ENCODE measurements around the gene ECM2.
"Not testable (repeated sequence)": the region's sequence is repeated elsewhere in the genome, so short reads cannot be mapped to it uniquely, and the experiment has no call there.

Gene ECM2

GRCh38 chr9:92535940-92536850 is at the start of gene ECM2:
Gene ECM2, minus strand, starts transcription at chr9:92535990. Its CDS starts 13,124 bp downstream, at chr9:92522866.
- no peak for TF ChIP-seq CTCF (IDR thresholded peaks at IDR 0.05; ENCODE audit: low read depth, low read length)
- DNase-seq (ENCODE audit: low read depth in 2 of 2): peak; percentile 83 to 87
- peak within 1 kb of the TSS in 1 of 2 donors; percentile 24 for H3K4me3 ChIP-seq (replicated peaks in 1 of 2; ENCODE audit: low read depth in 2 of 2, low read length in 2 of 2)

GRCh38 chr9:92576175-92576574 is 40.4 kb upstream of the ECM2 start:
- H3K4me3 ChIP-seq (replicated peaks in 1 of 2; ENCODE audit: low read depth in 2 of 2, low read length in 2 of 2): no peak overlapping the region
- no peak for TF ChIP-seq CTCF (IDR thresholded peaks at IDR 0.05; ENCODE audit: low read depth, low read length)
- DNase-seq (ENCODE audit: low read depth in 2 of 2): peak; percentile 15 to 16

GRCh38 chr9:92573612-92574011 is 37.8 kb upstream of the ECM2 start:
- DNase-seq (ENCODE audit: low read depth in 2 of 2); H3K4me3 ChIP-seq (replicated peaks in 1 of 2; ENCODE audit: low read depth in 2 of 2, low read length in 2 of 2): not testable (repeated sequence)

GRCh38 chr9:92571871-92572270 is 36.1 kb upstream of the ECM2 start:
- DNase-seq (ENCODE audit: low read depth in 2 of 2): not testable (repeated sequence)

GRCh38 chr9:92564982-92565381 is 29.2 kb upstream of the ECM2 start:
- DNase-seq (ENCODE audit: low read depth in 2 of 2): peak in 1 of 2 donors; percentile 9
- no peak for TF ChIP-seq CTCF (IDR thresholded peaks at IDR 0.05; ENCODE audit: low read depth, low read length)
- H3K4me3 ChIP-seq (replicated peaks in 1 of 2; ENCODE audit: low read depth in 2 of 2, low read length in 2 of 2): no peak overlapping the region

More at GRCh38 chr9:92571871-92572270, 36.1 kb upstream of the ECM2 start:
- H3K4me3 ChIP-seq (replicated peaks in 1 of 2; ENCODE audit: low read depth in 2 of 2, low read length in 2 of 2): not testable (repeated sequence)

- TF ChIP-seq CTCF (IDR thresholded peaks at IDR 0.05; ENCODE audit: low read depth, low read length): no peak
- H3K4me3 ChIP-seq (replicated peaks in 1 of 2; ENCODE audit: low read depth in 2 of 2, low read length in 2 of 2): no peak overlapping the region
- DNase-seq (ENCODE audit: low read depth in 2 of 2): no peak
These were observed 28.7 kb upstream of the ECM2 start for GRCh38 chr9:92564504-92564903.

GRCh38 chr9:92563116-92564100 is 27.6 kb upstream of the ECM2 start:
- no peak for TF ChIP-seq CTCF (IDR thresholded peaks at IDR 0.05; ENCODE audit: low read depth, low read length)
- DNase-seq (ENCODE audit: low read depth in 2 of 2): peak in 1 of 2 donors; percentile 12
- no peak overlapping the region for H3K4me3 ChIP-seq (replicated peaks in 1 of 2; ENCODE audit: low read depth in 2 of 2, low read length in 2 of 2)

Measured in cardiac fibroblast (primary cell).